GM03348 (cell line): ENCODE results near the gene TBC1D22A.

Experiments
- DNase-seq: peaks from one replicate; pipeline ENCODE4 v3.0.0; 2012; ENCODE audit warnings: low spot score

Gene TBC1D22A

GRCh38 chr22:47032956-47033647, 270.7 kb downstream of the TBC1D22A start:
- DNase-seq, result no peak

- DNase-seq, result no peak
These were observed 271.2 kb downstream of the TBC1D22A start for GRCh38 chr22:47033648-47034000.

- no peak for DNase-seq
These were observed 271.8 kb downstream of the TBC1D22A start for GRCh38 chr22:47034076-47034808.

- no peak for DNase-seq
These were observed 272.5 kb downstream of the TBC1D22A start for GRCh38 chr22:47034905-47035419.

GRCh38 chr22:47035425-47035881, 273.0 kb downstream of the TBC1D22A start:
- DNase-seq, result no peak

GRCh38 chr22:47036352-47036751, 273.9 kb downstream of the TBC1D22A start:
- no peak for DNase-seq

- no peak for DNase-seq
These were observed 274.6 kb downstream of the TBC1D22A start for GRCh38 chr22:47036936-47037485.

GRCh38 chr22:47038206-47038835, 275.9 kb downstream of the TBC1D22A start:
- no peak for DNase-seq

- no peak for DNase-seq
These were observed 276.9 kb downstream of the TBC1D22A start for GRCh38 chr22:47039356-47039755.

- DNase-seq, result no peak
These were observed 278.2 kb downstream of the TBC1D22A start for GRCh38 chr22:47040486-47041270.

- no peak for DNase-seq
These were observed 279.0 kb downstream of the TBC1D22A start for GRCh38 chr22:47041271-47042115.

- DNase-seq, result no peak
These were observed 279.8 kb downstream of the TBC1D22A start for GRCh38 chr22:47042116-47042825.

- no peak for DNase-seq
These were observed 280.5 kb downstream of the TBC1D22A start for GRCh38 chr22:47042861-47043496.

GRCh38 chr22:47043835-47044721, 281.6 kb downstream of the TBC1D22A start:
- DNase-seq, result peak; percentile 47

GRCh38 chr22:47044722-47045535, 282.5 kb downstream of the TBC1D22A start:
- no peak for DNase-seq

- no peak for DNase-seq
These were observed 283.4 kb downstream of the TBC1D22A start for GRCh38 chr22:47045691-47046410.
